Measurements from ENCODE around the gene TCP10L. TPM values are rescaled to one million over a fixed set of nuclear protein-coding genes. Genes with fewer than 3 reads are reported as not detected.
"Not testable (repeated sequence)": the region's sequence is repeated elsewhere in the genome, so short reads cannot be mapped to it uniquely, and the experiment has no call there.

TCP10L gene
- total RNA-seq, 1 donor from 2014 or later = 1.3 TPM

DNA sequence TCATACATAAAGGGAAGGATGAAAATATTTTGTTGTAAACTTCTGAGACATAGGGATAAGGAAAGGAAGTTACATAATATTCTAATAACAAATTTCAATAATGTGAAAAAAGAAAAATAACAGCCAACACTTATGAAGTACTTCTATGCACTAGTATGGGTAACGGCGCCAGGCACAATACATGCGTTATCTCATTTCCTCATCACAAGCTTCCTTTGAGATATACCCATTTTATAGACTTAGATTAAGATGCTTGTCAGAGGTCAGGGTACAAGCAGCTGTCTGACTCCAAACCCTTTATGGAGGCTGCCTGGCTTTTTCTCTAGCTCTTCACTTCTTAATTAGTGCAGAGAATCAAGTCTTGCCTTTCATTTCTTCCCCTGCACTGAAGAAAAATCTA lies 41.3 kb downstream of the TCP10L start:
- Mint-ChIP-seq H3K36me3 (ENCODE audit: unreplicated experiment) (no peaks in the 10 kb centered on the region), H3K4me1 (ENCODE audit: unreplicated experiment) (no peaks in the 10 kb centered on the region), H3K27me3 (ENCODE audit: unreplicated experiment) (peaks cover 22% of the 10 kb centered on the region), H3K27ac (ENCODE audit: unreplicated experiment) (no peak overlapping the region), H3K9me3 (ENCODE audit: unreplicated experiment) (no peaks in the 10 kb centered on the region), H3K4me3 (ENCODE audit: unreplicated experiment) (no peak overlapping the region)
- DNase-seq (ENCODE audit: extremely low spot score, unreplicated experiment) = no peak
- TF ChIP-seq, protein P1, sequence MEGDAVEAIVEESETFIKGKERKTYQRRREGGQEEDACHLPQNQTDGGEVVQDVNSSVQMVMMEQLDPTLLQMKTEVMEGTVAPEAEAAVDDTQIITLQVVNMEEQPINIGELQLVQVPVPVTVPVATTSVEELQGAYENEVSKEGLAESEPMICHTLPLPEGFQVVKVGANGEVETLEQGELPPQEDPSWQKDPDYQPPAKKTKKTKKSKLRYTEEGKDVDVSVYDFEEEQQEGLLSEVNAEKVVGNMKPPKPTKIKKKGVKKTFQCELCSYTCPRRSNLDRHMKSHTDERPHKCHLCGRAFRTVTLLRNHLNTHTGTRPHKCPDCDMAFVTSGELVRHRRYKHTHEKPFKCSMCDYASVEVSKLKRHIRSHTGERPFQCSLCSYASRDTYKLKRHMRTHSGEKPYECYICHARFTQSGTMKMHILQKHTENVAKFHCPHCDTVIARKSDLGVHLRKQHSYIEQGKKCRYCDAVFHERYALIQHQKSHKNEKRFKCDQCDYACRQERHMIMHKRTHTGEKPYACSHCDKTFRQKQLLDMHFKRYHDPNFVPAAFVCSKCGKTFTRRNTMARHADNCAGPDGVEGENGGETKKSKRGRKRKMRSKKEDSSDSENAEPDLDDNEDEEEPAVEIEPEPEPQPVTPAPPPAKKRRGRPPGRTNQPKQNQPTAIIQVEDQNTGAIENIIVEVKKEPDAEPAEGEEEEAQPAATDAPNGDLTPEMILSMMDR (IDR thresholded peaks at IDR 0.05) = no peak

DNA sequence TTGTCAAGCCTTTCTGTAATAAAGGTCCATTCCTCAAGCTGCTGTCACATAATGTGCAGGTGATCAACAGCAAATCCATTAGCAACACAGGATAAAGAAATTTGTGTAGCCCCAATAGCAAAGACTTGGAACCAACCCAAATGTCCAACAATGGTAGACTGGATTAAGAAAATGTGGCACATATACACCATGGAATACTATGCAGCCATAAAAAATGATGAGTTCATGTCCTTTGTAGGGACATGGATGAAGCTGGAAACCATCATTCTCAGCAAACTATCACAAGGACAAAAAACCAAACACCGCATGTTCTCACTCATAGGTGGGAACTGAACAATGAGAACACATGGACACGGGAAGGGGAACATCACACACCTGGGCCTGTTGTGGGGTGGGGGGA lies 42.3 kb downstream of the TCP10L start:
- not testable (repeated sequence) for DNase-seq (ENCODE audit: extremely low spot score, unreplicated experiment); H3K27ac Mint-ChIP-seq (ENCODE audit: unreplicated experiment); H3K4me1 Mint-ChIP-seq (ENCODE audit: unreplicated experiment); H3K4me3 Mint-ChIP-seq (ENCODE audit: unreplicated experiment); H3K9me3 Mint-ChIP-seq (ENCODE audit: unreplicated experiment); H3K36me3 Mint-ChIP-seq (ENCODE audit: unreplicated experiment)
- H3K27me3 Mint-ChIP-seq (ENCODE audit: unreplicated experiment) = peaks cover 24% of the 10 kb centered on the region

DNA sequence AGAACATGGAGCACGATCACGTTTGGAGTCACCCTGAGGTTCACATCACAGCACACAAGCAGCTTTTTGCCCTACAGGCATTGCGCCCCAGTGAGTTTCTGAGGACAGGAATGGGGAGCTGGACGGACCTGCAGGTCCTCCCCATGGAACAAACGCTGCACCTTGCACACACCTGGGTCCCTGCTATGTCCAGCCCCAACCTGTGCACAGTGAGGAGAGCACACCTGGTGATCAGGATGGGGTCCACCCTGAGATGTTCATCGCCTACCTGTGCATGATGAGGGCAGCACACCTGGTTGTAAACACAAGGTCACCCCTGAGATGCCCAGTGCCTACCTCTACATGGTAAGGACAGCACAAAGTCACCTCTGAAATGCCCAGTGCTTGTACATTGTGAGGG lies 45.9 kb downstream of the TCP10L start:
- DNase-seq (ENCODE audit: extremely low spot score, unreplicated experiment) = peak; percentile 65
- H3K9me3 Mint-ChIP-seq (ENCODE audit: unreplicated experiment) = no peaks in the 10 kb centered on the region
- H3K27me3 Mint-ChIP-seq (ENCODE audit: unreplicated experiment) = peaks cover 23% of the 10 kb centered on the region
- no peak overlapping the region for H3K27ac Mint-ChIP-seq (ENCODE audit: unreplicated experiment)
- H3K4me1 Mint-ChIP-seq (ENCODE audit: unreplicated experiment) = no peaks in the 10 kb centered on the region
- H3K36me3 Mint-ChIP-seq (ENCODE audit: unreplicated experiment) = no peaks in the 10 kb centered on the region
- H3K4me3 Mint-ChIP-seq (ENCODE audit: unreplicated experiment) = no peak overlapping the region
- TF ChIP-seq, protein P1 (IDR thresholded peaks at IDR 0.05) = no peak

DNA sequence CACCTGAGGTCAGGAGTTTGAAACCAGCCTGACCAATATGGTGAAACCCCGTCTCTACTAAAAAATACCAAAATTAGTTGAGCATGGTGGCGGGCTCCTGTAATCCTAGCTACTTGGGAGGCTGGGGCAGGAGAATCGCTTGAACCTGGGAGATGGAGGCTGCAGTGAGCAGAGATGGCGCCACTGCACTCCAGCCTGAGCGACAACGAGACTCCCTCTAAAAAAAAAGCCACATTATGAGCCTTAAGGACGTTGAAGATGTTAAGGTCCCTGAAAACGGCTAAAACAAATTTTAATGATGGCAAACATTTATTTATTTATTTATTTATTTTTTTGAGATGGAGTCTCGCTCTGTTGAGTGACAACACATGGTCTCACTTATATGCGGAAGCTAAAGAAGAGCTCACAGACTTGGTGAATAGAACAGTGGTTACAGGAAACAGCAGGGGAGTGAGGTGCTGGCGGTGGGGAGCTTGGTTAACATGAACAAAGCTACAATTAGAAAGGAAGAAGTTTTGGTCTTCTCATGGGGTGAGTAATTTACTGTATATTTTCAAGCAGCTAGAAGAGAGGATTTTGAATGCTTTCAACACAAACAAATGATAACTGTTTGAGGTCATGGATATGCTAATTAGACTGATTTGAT lies 47.1 kb downstream of the TCP10L start:
- DNase-seq (ENCODE audit: extremely low spot score, unreplicated experiment) = peak; percentile 32
- peaks cover 23% of the 10 kb centered on the region for H3K27me3 Mint-ChIP-seq (ENCODE audit: unreplicated experiment)
- H3K4me1 Mint-ChIP-seq (ENCODE audit: unreplicated experiment) = no peaks in the 10 kb centered on the region
- TF ChIP-seq, protein P1 (IDR thresholded peaks at IDR 0.05) = no peak
- no peak overlapping the region for H3K4me3 Mint-ChIP-seq (ENCODE audit: unreplicated experiment)
- H3K27ac Mint-ChIP-seq (ENCODE audit: unreplicated experiment) = no peak overlapping the region
- H3K36me3 Mint-ChIP-seq (ENCODE audit: unreplicated experiment) = no peaks in the 10 kb centered on the region
- no peaks in the 10 kb centered on the region for H3K9me3 Mint-ChIP-seq (ENCODE audit: unreplicated experiment)

DNA sequence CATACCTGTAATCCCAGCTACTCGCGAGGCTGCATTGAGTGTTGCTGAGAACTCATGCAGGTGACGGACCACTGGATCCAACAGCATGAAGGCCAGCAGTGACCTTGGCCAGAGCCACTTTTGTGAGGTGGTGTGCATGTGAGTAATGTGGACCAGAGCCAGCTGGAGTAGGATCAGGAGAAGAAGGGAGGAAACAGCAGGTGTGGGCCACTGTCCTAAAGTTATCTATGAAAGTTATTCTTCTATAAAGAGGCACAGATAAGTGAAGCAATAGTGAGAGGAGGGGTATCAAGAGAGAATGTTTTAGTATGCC lies 47.8 kb downstream of the TCP10L start:
- Mint-ChIP-seq H3K36me3 (ENCODE audit: unreplicated experiment) (no peaks in the 10 kb centered on the region), H3K9me3 (ENCODE audit: unreplicated experiment) (no peaks in the 10 kb centered on the region), H3K27ac (ENCODE audit: unreplicated experiment) (no peak overlapping the region), H3K27me3 (ENCODE audit: unreplicated experiment) (peaks cover 23% of the 10 kb centered on the region), H3K4me3 (ENCODE audit: unreplicated experiment) (no peak overlapping the region), H3K4me1 (ENCODE audit: unreplicated experiment) (no peaks in the 10 kb centered on the region)
- DNase-seq (ENCODE audit: extremely low spot score, unreplicated experiment) = no peak
- TF ChIP-seq, protein P1 (IDR thresholded peaks at IDR 0.05) = no peak

DNA sequence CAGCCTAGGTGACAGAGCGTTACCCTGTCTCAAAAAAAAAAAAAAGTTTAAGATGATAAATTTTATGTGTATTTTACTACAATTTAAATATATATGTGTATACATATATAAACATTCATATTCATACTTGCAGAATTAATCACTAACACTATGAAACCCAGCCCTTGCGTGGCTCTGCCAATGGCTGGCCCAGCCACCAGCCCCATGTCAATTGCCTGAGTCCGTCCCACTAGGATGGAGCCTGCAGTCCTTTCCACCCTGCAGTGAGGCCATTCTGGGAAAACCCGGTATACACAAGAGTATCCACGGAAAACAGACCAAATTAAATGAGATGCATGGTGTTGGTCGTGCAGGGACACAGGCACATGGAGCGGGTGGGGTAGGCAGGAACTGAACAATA lies 49.7 kb downstream of the TCP10L start:
- Mint-ChIP-seq H3K27ac (ENCODE audit: unreplicated experiment) (no peak overlapping the region), H3K27me3 (ENCODE audit: unreplicated experiment) (peaks cover 18% of the 10 kb centered on the region), H3K36me3 (ENCODE audit: unreplicated experiment) (no peaks in the 10 kb centered on the region), H3K4me1 (ENCODE audit: unreplicated experiment) (no peaks in the 10 kb centered on the region), H3K4me3 (ENCODE audit: unreplicated experiment) (no peak overlapping the region), H3K9me3 (ENCODE audit: unreplicated experiment) (no peaks in the 10 kb centered on the region)
- peak; percentile 49 for DNase-seq (ENCODE audit: extremely low spot score, unreplicated experiment)
- TF ChIP-seq, protein P1 (IDR thresholded peaks at IDR 0.05) = no peak
